Colonic mucosa (tissue), 4 donors: Measurements from ENCODE around the gene BIN1. TPM values are rescaled to one million over a fixed set of nuclear protein-coding genes. Genes with fewer than 3 reads are reported as not detected.

Experiments used
- DNase-seq: peaks from one replicate; pipeline ENCODE4 v3.0.0-alpha.2; 2020
- H3K27ac ChIP-seq: fragments of 200-600 bp; one replicate; pipeline ENCODE4 v1.8.0; 2021
- H3K27me3 ChIP-seq: fragments of 200-600 bp; one replicate; pipeline ENCODE4 v1.8.0; 2021
- H3K36me3 ChIP-seq: fragments of 200-600 bp; one replicate; pipeline ENCODE4 v1.8.0; 2021
- H3K4me1 ChIP-seq: fragments of 200-600 bp; one replicate; pipeline ENCODE4 v1.8.0; 2021; ENCODE audit warnings: mild to moderate bottlenecking
- H3K4me3 ChIP-seq: fragments of 200-600 bp; one replicate; pipeline ENCODE4 v1.8.0; 2021
- H3K9ac ChIP-seq, 2 donors: one replicate each; pipeline ENCODE4 v1.7.0; 2013; ENCODE audit warnings: control low read depth in 2 of 2, low read depth in 2 of 2, low read length in 2 of 2
- H3K9me3 ChIP-seq: fragments of 200-600 bp; one replicate; pipeline ENCODE4 v1.8.0; 2021
- CTCF ChIP-seq: fragments of 200-600 bp; IDR thresholded peaks from one replicate; pipeline ENCODE4 v1.8.0; 2022; ENCODE audit warnings: antibody characterized with exemption, mild to moderate bottlenecking
- intact Hi-C: fragments of 100-400 bp; cut with DNase I; formaldehyde crosslinking; loops from one replicate; pipeline ENCODE4 v1.14.1; 2022
- total RNA-seq, 2 donors: library from RNA; stranded (reverse); fragmentation: NEBNext Ultra II Directional in 1 of 2; extraction: Animal tissue kit (Norgen Biotek cat#: 25700) in 1 of 2; gene quantifications; one replicate each; pipeline ENCODE4 v1.2.1, GENCODE V29; 2021
- donor health status: healthy.
- donor health status: DM: no; HTN: no; CAD: no.
- donor health status: DM: no; HTN: no; CAD: no.

BIN1 gene
- total RNA-seq, 2 donors from 2014 or later = 38.5 to 60.8 TPM

GRCh38 chr2:127020536-127020935 is 86.4 kb downstream of the BIN1 start:
- no peaks in the 10 kb centered on the region for H3K36me3 ChIP-seq
- no peak overlapping the region for H3K4me3 ChIP-seq
- H3K27me3 ChIP-seq = no peaks in the 10 kb centered on the region
- H3K4me1 ChIP-seq = peaks cover 4% of the 10 kb centered on the region
- no peak overlapping the region for H3K9ac ChIP-seq
- no peaks in the 10 kb centered on the region for H3K9me3 ChIP-seq
- intact Hi-C loops = no loop called here
- no peak for TF ChIP-seq CTCF
- no peak overlapping the region for H3K27ac ChIP-seq
- no peak for DNase-seq

GRCh38 chr2:127017548-127017947 is 89.4 kb downstream of the BIN1 start:
- no peaks in the 10 kb centered on the region for H3K27me3 ChIP-seq
- H3K4me1 ChIP-seq = no peaks in the 10 kb centered on the region
- H3K27ac ChIP-seq = no peak overlapping the region
- TF ChIP-seq CTCF = no peak
- no peak overlapping the region for H3K4me3 ChIP-seq
- DNase-seq = no peak
- intact Hi-C loops = no loop called here
- no peaks in the 10 kb centered on the region for H3K36me3 ChIP-seq
- H3K9ac ChIP-seq = no peak overlapping the region
- no peaks in the 10 kb centered on the region for H3K9me3 ChIP-seq

GRCh38 chr2:127016329-127016728 is 90.6 kb downstream of the BIN1 start:
- no peak overlapping the region for H3K4me3 ChIP-seq
- H3K9ac ChIP-seq = no peak overlapping the region
- H3K27ac ChIP-seq = no peak overlapping the region
- H3K27me3 ChIP-seq = no peaks in the 10 kb centered on the region
- no peaks in the 10 kb centered on the region for H3K9me3 ChIP-seq
- DNase-seq = no peak
- no peaks in the 10 kb centered on the region for H3K4me1 ChIP-seq
- H3K36me3 ChIP-seq = no peaks in the 10 kb centered on the region
- intact Hi-C loops = no loop called here
- no peak for TF ChIP-seq CTCF

- Histone ChIP-seq H3K9ac (no peak overlapping the region), H3K27me3 (no peaks in the 10 kb centered on the region), H3K36me3 (no peaks in the 10 kb centered on the region), H3K27ac (no peak overlapping the region), H3K4me3 (no peak overlapping the region), H3K4me1 (no peaks in the 10 kb centered on the region), H3K9me3 (no peaks in the 10 kb centered on the region)
- DNase-seq = no peak
- TF ChIP-seq CTCF = no peak
- intact Hi-C loops = no loop called here
Observed at GRCh38 chr2:127015106-127015910, 91.6 kb downstream of the BIN1 start.

- TF ChIP-seq CTCF = no peak
- Histone ChIP-seq H3K27ac (no peak overlapping the region), H3K4me1 (no peaks in the 10 kb centered on the region), H3K9me3 (no peaks in the 10 kb centered on the region), H3K4me3 (no peak overlapping the region), H3K36me3 (no peaks in the 10 kb centered on the region), H3K27me3 (no peaks in the 10 kb centered on the region), H3K9ac (no peak overlapping the region)
- intact Hi-C loops = no loop called here
- no peak for DNase-seq
Observed at GRCh38 chr2:127014630-127015029, 92.3 kb downstream of the BIN1 start.
